Spleen (tissue), 7 donors: ENCODE measurements around the gene SPACA6.

ENCODE experiments used
- POLR2A ChIP-seq, 3 donors: fragments of 450-650 bp; IDR thresholded peaks; one replicate each; pipeline ENCODE4 v1.5.1; 2017; ENCODE audit warnings: antibody characterized with exemption in 3 of 3, mild to moderate bottlenecking in 1 of 3
- POLR2AphosphoS5 ChIP-seq, 3 donors: sonication (generic); formaldehyde crosslinking; IDR thresholded peaks; one replicate each; pipeline ENCODE4 v1.5.1; 2017; ENCODE audit warnings: antibody characterized with exemption in 3 of 3
- TF ChIP-seq, protein P1 (sequence below), 11 experiments: fragments of 200-600 bp in 7 of 11; fragments of 450-650 bp in 4 of 11; sonication (generic) in 4 of 11; IDR thresholded peaks in 8 of 11; conservative IDR thresholded peaks in 3 of 11; 1 replicate in 7 of 11; 2 replicates in 4 of 11; pipeline versions ENCODE4 v1.4.0 to v1.8.0; 2016 to 2021; ENCODE audit warnings: antibody characterized with exemption in 11 of 11, inconsistent platforms in 4 of 11, mild to moderate bottlenecking in 1 of 11
- donor health status: DM: no; HTN: no; CAD: no; lungs with moderate emphysema.
- donor health status: DM: no; HTN: no; CAD: no.
- donor health status: DM: no; HTN: no; CAD: no.

DNA sequence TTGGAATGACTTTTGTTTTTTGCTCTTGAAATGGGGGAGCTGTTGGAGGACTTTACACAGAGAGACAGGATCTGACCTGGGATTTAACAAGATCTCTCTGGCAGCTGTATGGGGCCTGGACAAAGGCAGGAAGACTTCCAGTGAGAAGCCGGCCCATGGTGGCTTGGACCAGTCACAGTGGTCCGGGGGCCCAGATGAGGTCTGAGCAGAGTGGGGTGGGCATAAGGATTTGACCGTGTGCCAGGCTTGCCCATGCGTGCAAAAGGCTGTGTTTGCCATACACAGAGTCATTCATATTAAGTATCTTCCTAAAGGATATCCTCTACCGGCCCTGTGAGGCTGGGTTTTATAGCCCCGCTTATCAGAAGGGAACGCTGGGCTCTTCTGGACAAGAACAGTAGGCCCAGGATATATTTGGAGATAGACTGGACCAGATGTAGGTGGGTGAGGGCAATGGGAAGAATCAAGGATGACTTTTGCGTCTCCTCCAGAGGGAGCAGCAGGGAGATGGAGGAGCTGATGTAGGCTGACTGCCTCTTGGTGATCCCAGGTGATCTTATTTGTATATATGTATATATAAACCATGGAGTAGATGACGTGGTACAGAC, 4.1 kb downstream of the SPACA6 start:
- TF ChIP-seq, protein P1, sequence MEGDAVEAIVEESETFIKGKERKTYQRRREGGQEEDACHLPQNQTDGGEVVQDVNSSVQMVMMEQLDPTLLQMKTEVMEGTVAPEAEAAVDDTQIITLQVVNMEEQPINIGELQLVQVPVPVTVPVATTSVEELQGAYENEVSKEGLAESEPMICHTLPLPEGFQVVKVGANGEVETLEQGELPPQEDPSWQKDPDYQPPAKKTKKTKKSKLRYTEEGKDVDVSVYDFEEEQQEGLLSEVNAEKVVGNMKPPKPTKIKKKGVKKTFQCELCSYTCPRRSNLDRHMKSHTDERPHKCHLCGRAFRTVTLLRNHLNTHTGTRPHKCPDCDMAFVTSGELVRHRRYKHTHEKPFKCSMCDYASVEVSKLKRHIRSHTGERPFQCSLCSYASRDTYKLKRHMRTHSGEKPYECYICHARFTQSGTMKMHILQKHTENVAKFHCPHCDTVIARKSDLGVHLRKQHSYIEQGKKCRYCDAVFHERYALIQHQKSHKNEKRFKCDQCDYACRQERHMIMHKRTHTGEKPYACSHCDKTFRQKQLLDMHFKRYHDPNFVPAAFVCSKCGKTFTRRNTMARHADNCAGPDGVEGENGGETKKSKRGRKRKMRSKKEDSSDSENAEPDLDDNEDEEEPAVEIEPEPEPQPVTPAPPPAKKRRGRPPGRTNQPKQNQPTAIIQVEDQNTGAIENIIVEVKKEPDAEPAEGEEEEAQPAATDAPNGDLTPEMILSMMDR (IDR thresholded peaks at IDR 0.05 in 8 of 11, conservative IDR thresholded peaks at IDR 0.05 in 3 of 11): no peak
- TF ChIP-seq POLR2A (IDR thresholded peaks at IDR 0.05) (no peak), POLR2AphosphoS5 (IDR thresholded peaks at IDR 0.05) (no peak)
